MV-4-11 (cell line): Measurements from ENCODE around the gene GOSR1.
"Not testable (repeated sequence)": the region's sequence is repeated elsewhere in the genome, so short reads cannot be mapped to it uniquely, and the experiment has no call there.

Experiments
- DNase-seq: peaks from one replicate; lab custom pipeline; 2025; lab: John Stamatoyannopoulos, UW

Gene GOSR1

DNA sequence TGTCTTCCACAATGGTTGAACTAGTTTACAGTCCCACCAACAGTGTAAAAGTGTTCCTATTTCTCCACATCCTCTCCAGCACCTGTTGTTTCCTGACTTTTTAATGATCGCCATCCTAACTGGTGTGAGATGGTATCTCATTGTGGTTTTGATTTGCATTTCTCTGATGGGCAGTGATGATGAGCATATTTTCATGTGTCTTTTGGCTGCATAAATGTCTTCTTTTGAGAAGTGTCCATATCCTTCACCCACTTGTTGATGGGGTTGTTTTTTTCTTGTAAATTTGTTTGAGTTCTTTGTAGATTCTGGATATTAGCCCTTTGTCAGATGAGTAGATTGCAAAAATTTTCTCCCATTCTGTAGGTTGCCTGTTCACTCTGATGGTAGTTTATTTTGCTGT, 84.6 kb downstream of the GOSR1 start:
- not testable (repeated sequence) for DNase-seq

DNA sequence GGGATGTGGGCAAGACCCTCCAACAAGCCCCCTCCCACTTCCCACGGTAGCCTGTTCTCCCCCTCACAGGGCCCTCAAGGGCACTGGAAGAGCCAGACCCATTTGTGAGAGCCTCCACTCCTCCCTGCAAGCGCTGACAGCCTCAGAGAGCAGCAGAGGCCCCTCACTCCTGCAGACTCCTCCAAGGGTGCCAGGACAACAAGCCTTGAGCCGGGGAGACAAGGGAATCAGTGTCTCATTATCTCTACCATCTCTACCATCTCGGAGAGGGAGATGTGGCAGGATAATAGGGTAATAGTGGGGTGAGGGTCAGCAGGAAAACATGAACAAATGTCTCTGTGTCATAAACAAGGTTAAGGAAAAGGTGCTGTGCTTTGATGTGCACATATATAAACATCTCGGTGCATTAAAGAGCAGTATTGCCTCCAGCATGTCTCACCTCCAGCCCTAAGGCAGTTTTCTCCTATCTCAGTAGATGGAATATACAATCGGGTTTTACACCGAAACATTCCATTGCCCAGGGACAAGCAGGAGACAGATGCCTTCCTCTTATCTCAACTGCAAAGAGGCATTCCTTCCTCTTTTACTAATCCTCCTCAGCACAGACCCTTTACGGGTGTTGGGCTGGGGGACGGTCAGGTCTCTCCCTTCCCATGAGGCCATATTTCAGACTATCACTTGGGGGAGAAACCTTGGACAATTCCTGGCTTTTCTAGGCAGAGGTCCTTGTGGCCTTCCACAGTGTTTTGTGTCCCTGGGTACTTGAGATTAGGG, 86.1 kb downstream of the GOSR1 start:
- DNase-seq, result peak; percentile 49

DNA sequence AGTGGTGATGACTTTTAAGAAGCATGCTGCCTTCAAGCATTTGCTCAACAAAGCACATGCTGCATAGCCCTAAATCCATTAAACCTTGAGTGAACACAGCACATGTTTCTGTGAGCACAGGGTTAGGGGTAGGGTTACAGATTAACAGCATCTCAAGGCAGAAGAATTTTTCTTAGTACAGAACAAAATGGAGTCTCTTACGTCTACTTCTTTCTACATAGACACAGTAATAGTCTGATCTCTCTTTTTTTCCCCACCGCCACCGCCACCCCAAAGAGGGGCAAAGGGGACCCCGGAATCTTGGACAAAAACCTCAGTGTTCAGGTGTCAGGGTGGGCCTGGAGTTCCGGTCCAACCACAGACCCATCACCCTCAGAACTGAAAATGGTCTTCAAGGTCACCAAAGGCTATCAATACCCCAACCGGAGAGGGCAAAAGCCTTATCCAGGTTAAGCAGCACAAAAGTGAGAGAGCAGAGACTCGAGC, 86.7 kb downstream of the GOSR1 start:
- DNase-seq, result not testable (repeated sequence)

DNA sequence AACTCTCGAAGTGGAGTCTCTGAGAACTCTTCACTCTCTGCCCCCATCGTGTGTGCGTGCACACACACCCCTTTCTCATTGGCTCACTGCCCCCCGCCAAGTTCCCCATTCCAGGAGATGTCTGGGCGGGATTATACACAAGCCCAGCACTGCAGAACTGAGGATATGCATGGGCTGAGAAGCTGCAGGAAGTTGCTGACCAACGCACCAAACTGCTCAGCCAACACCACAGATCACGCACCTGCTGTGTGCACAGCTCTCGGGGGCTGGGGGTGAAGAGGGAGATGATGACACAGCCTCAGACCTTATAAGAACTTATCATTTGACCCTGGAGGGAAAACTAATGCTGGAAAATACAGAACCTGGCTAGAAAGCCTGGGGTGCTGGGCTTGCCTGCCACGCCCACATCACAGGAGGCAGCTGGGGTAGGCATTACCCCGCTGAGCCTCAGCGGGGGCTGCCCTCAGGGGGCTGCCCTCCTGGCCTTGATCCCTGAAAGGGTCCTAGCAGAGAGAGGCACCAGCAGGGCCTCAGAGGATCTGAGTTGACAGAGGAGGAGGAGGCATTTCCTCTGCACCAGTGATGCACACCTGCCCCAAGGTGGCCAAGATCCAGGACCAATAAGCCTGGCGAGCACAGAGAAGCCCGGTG, 87.3 kb downstream of the GOSR1 start:
- DNase-seq, result peak; percentile 94

GRCh38 chr17:30565073-30565935, 88.1 kb downstream of the GOSR1 start:
- peak; percentile 3 for DNase-seq

GRCh38 chr17:30566104-30566503, 88.9 kb downstream of the GOSR1 start:
- DNase-seq, result not testable (repeated sequence)

GRCh38 chr17:30566516-30567225, 89.5 kb downstream of the GOSR1 start:
- DNase-seq, result not testable (repeated sequence)

GRCh38 chr17:30567231-30568116, 90.3 kb downstream of the GOSR1 start:
- no peak for DNase-seq

- peak; percentile 59 for DNase-seq
Observed at GRCh38 chr17:30568117-30568430, 90.9 kb downstream of the GOSR1 start.

DNA sequence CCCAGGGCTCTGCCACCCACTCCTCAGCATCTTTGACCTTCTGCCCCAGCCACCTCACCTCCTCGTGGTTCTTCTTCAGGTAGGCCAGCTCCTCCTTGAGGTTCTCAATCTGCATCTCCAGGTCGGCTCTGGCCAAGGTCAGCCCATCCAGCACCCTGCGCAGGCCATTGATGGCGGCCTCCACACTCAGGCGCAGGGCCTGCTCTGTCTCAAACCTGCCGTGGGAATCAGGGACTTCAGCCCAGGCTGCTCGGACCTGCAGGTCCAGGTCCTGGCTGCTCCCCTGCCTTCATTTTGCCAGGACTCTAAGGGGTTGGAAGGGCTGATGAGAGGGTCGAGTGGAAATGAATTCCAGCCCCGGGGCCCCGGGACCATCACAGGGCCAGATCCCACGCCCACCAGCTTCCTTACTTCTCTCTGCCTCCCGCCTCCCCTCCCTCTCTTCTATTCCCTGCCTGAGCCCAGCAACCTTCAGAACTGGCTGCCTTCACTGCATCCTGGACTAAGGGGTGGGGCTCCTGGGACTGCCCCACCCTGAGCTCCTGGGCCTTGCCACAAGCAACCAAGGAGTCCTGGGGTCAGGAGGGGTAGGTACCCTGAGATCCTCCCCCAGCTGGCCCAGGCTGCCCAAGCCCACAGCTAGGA, 92.4 kb downstream of the GOSR1 start:
- not testable (repeated sequence) for DNase-seq

DNA sequence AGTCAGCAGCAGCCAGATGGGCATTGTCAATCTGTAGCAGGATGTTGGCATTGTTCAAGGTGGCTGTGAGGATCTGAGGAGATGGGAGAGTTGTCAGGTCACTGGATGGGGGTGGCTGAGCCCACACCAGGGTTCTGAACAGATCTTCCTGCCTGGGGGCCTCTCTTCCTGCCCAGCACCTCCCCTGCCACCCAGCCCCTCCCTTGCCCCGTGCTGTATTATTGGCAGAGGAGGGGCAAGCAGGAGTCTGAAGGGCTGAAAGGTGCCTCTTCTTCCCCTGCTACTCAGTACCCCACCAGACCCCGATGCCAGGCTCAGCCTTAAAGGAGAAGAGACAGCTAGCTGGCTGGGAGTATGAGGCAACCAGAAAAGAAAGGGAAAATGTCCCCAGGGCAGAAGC, 93.0 kb downstream of the GOSR1 start:
- DNase-seq, result no peak

DNA sequence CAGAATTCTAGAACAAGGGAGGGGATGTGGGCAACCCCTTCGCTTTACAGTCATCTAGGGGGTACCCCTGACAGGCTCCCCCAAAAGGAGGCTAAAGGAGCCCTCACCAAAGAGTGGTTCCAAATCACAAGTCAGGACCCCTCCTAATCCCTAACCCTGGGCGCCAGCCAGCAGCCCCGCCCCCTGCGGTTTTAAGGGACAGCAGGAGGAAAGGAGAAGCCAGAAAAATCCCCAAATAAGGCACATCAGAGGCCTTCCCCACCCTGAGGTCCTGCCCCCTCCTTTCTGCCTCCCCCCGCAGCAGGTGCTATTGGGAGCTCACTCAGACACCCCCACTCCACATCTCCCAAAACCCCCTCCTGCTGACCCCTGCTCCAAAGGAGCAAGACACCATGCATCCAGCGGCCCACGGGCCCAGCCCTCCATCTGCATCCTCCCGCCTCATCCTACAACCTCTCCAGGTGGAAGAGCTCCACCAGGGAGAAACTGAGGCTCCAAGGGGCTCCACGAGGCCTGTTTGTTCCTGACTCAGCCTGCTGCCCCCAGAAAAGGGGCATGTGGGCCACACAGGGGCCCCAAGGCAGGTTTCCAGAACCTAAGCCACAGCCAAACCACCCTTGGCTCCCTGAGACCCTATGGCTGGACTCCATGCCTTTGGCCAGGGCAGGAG, 93.5 kb downstream of the GOSR1 start:
- peak; percentile 11 for DNase-seq

DNA sequence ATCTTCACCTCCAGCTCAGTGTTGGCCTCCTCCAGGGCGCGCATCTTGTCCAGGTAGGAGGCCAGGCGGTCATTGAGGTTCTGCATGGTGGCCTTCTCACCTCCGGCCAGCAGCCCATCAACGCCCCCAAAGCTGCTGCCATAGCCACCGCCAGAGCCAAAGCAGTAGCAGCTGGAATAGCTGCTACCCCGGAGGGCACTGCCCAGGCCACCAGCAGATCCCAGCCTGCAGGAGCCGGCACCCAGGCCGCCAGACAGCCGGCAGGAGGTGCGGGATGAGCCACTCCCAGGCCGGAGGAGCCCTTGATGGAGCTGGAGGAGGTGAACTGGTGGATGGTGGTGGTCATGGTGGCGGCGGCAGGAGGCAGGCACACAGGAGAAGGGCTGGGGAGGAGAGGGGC, 94.2 kb downstream of the GOSR1 start:
- DNase-seq, result not testable (repeated sequence)

GRCh38 chr17:30571921-30572320, 94.7 kb downstream of the GOSR1 start:
- no peak for DNase-seq

GRCh38 chr17:30572651-30573554, 95.7 kb downstream of the GOSR1 start:
- DNase-seq, result not testable (repeated sequence)

DNA sequence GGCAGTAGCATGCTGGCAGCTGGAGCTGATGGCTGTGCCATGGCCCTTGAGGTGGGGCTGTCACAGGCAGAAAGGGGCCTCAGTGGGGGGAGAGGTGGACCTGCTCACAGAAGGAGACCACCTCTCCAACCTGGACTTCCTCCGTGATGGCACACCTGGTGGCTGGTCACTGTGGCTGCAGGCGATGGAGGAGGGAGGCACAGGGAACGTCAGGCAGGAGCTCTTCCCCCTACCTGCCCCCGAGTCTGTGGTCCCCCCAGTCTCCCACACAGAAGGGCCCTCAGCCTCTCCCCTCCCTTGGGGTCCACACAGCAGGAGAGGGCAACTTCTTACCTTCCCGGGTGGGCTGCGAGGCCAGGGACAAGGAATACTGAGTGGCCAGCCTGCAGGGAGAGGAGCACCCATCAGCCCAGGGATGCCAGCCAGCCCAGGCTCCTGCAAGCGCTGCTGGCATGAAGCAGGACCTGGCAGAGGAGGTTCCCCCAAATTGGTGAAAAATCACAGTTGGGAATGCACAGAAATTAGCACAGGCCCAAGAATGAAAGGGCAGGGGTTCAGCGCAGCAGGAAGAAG, 96.5 kb downstream of the GOSR1 start:
- no peak for DNase-seq

DNA sequence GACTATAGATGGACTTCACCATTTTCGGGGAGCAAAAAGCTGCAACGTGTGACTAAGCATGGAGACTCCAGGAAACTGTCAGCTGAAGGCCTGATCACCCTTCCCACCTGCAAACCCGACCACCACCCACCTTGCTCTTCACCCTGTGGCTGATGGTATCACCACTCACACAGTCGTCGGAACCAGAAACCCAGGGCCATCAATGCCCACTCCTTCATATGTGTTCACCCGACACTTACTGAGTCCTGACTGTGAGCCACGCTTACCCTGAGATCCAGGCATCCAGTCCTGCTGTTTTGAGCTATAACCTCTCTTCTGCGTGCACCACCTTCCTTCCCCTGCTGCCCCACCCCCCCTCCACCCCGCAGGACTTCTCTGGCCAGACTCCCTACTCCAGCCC, 97.1 kb downstream of the GOSR1 start:
- not testable (repeated sequence) for DNase-seq

- not testable (repeated sequence) for DNase-seq
Observed at GRCh38 chr17:30574806-30575205, 97.6 kb downstream of the GOSR1 start.
